DMS53 treated with DMSO at 0.1 percent for 48 hours (cell line): ENCODE results near the gene CDC42SE1.

ENCODE experiments used
- DNase-seq: peaks from one replicate; lab custom pipeline; 2025; ENCODE audit not compliant: unreplicated experiment; lab: John Stamatoyannopoulos, UW

Gene CDC42SE1

DNA sequence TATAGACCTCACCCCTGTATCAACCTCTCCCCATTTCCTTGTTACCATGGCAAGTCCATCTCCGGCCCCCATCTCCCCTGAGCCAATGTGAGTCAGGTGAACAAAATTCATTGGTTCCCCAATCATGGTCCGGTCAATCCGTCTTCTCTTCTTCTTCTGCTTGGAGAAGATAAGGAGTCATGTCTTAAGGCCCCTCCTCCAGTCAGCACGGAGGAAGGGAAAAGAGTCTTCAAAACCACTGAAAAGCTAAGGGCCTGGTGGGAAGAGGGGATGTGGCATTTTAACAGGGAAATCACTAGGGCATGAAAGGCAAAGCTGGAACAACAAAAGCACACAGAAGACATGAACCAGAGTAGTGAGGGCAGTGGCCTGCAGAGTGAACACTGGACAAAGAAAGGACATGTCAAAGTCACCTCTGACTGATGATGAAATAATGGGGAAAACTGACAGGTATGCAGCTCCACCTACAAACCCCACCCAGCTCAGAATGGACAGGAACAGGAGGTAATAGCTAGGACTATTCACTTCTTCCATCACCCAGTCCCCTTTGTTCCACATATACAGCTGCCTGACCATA is 4.4 kb downstream of the CDC42SE1 start:
- no peak for DNase-seq

DNA sequence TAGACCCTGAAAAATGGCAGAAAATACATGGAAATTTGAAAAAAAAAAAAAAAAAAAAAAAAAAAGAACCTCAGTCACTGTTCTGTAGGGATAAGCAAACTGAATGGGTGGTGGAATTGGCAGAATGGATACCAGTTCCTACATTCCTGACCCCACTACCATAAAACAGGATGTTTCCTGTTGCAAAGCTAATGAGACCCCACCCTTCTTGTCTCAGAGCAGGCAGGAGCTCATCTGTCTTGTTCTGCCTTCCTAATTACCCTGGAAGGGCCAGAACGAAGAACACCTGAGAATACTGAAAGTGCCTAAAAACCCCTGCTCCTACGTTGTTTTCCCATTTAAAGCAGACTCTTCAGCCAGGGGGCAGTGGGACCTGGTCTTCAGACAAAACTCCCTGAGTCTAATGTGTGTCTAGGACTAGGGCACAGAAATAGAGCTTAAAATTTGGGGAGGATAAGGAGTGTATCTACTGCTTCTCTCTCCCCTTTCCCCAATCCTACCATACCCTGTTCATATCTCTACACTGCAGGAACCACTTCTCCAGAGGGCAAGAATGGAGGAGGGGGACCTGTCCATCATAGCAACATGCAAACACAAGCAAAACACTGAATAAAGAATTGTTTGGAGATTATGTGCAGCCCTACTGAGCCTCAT is 7.9 kb downstream of the CDC42SE1 start:
- no peak for DNase-seq

DNA sequence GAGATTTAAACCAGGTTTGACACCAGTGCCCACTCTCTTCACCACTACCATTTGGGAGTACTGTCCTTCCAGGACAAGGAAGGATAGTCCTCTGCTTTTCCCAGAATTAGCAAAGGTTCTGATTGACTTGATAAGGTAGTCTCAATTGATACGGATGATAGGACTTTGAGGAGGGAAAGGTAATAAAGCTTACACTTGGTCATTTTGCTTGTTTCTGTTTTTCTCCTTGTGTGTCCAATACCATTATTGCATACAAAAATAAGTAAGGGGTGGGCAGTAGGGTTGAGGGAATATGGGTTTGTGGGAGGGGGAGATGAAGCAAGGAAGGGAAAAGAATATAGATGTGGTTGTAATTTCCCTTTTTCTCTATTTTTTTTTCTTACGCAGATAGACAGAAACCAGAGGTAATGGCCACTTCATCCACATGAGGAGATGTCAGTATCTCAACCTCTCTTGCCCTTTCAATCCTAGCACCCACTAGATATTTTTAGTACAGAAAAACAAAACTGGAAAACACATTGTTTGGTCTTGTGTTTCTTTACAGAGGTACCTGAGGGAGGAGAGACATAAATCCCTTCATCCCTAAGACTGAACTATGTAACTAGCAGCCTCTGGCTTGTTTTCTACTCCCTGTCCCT is 9.3 kb downstream of the CDC42SE1 start:
- no peak for DNase-seq

DNA sequence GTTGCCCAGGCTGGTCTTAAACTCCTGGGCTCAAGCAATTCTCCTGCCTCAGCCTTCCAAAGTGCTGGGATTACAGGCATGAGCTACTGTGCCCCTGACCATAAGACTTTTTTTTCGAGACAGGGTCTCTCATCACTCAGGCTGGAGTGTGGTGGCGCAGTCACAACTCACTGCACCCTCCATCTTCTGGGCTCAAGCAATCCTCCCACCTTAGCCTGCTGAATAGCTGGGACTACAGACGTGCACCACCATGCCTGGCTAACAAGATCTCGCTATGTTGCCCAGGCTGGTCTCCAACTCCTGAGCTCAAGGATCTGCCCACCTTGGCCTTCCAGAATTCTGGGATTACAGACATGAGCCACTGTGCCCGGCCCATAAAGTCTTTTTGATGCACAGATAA is 10.0 kb downstream of the CDC42SE1 start:
- DNase-seq = no peak

DNA sequence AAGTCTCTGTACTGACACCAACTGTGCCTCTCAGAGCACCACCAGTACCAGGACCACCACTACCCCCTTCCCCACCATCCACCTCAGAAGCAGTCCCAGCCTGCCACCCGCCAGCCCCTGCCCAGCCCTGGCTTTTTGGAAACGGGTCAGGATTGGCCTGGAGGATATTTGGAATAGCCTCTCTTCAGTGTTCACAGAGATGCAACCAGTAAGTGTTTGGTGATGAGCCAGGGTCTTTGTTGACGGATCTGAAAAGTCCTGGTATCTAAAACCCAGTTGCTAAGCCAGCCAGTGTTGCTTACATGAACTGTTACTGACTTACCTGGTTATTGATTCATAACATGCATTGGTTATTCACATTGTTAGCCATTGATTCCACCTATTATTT is 10.8 kb downstream of the CDC42SE1 start:
- no peak for DNase-seq

DNA sequence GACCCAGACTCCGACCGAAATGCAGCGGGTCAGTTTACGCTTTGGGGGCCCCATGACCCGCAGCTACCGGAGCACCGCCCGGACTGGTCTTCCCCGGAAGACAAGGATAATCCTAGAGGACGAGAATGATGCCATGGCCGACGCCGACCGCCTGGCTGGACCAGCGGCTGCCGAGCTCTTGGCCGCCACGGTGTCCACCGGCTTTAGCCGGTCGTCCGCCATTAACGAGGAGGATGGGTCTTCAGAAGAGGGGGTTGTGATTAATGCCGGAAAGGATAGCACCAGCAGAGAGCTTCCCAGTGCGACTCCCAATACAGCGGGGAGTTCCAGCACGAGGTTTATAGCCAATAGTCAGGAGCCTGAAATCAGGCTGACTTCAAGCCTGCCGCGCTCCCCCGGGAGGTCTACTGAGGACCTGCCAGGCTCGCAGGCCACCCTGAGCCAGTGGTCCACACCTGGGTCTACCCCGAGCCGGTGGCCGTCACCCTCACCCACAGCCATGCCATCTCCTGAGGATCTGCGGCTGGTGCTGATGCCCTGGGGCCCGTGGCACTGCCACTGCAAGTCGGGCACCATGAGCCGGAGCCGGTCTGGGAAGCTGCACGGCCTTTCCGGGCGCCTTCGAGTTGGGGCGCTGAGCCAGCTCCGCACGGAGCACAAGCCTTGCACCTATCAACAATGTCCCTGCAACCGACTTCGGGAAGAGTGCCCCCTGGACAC is 11.3 kb downstream of the CDC42SE1 start:
- DNase-seq = peak; percentile 42

DNA sequence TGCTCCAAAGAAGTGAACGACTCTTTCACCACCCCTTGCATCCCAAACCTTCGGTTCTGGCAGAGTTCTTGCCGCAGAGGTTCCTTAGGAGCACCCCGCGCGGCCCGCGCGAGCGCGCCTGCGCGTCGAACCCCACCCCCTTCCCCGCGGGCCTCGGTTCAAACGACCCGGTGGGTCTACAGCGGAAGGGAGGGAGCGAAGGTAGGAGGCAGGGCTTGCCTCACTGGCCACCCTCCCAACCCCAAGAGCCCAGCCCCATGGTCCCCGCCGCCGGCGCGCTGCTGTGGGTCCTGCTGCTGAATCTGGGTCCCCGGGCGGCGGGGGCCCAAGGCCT is 11.9 kb downstream of the CDC42SE1 start, which contains the start of gene C1orf56:
Gene C1orf56, plus strand, starts transcription at position 161 of the 334 bp plus-strand sequence. Its CDS starts 97 bp downstream, at position 258.
- peak; percentile 60 for DNase-seq

DNA sequence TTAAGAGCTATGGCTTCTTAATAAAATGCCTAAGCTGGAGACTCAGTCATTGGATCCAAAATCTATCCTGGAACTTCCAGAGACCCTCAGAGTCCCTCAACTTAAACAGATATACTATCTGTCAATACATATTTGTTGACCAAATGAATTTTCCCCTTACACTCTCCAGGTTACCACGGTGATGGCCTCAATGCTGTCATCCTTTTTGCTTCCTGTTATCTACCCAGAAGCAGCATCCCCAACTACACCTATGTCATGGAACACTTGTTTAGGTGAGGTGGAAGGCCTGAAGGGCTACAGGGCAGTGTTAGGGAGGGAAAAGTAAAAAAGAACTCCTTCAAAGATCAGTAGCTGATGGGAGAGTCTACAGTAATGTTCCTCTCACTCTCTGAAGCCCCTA is 16.3 kb downstream of the CDC42SE1 start:
- DNase-seq = no peak

DNA sequence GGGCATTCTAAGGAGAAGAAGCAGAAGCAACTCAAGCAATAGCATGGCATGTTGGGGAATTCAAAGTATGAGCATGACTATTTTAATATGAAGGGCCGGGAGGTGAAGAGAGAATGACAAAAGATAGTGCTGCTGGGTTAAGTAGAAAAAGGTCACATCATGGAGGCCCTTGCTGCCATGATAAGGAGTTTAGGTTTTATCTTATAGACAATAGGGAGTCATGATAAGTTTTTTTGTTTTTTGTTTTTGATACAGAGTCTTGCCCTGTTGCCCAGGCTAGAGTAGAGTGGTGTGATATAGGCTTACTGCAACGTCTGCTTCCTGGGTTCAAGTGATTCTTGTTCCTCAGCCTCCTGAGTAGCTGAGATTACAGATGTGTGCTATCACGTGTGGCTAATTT is 19.9 kb downstream of the CDC42SE1 start:
- no peak for DNase-seq

DNA sequence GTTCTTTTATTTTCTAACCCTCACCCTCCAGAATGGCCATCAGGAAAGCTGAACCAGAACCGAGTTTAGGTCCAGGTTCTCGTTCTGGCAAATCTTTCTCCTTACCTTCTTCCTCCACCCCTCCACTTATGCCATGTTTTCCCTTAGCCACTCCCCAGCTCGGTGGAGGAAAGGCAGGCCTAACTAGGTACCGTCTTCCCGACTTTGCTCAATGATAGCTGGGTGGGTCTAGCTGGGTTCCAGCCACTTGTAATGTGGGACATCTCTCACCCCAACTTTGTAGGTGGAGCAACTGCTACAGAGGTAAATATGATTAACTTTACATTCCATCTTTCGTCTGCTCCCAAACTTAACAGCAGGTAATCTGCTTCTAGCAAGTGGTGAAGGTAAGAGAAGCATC is 22.4 kb downstream of the CDC42SE1 start:
- DNase-seq = no peak

DNA sequence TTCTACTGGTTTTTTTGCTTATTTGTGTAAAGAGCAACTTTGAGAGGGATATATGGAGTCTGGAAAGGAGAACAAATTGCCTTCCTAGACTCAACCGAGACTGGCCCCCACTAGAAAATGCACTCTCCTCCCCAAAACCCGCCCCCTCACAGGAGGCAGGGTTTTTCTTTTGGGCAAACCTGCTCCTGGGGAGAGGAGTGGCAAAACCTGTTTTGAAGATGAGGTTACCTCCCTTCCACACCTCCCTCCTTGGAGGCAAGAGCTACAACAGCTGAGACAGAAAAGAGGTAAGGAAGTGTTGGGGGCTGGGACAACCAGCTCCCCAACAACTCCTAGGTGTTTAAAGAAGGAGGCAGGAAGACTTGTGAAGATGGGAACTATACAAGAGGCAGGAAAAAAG is 23.1 kb downstream of the CDC42SE1 start, which contains the start of gene BNIPL:
Gene BNIPL, plus strand, starts transcription at position 231 of the 400 bp plus-strand sequence. Its CDS starts 140 bp downstream, at position 371.
- DNase-seq = no peak

DNA sequence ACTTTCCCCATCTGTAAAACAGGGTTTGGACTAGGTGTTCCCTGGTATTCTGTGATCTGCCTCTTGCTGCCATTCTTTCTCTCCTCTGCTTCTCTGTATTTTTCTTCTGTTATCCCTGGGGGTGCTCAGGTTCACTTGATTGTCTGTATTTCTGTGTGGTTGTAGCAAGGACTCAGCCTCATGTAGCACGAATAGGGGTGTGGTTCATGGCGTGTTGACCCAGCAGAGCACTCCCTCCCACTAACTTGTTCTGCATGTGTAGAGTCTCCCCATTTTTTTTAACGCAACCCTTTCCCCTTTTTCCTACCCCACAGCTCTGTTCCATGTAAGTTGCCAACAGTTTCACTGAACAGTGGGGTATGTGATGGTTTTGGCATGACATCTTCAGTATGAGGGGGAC is 24.3 kb downstream of the CDC42SE1 start:
- DNase-seq = no peak

DNA sequence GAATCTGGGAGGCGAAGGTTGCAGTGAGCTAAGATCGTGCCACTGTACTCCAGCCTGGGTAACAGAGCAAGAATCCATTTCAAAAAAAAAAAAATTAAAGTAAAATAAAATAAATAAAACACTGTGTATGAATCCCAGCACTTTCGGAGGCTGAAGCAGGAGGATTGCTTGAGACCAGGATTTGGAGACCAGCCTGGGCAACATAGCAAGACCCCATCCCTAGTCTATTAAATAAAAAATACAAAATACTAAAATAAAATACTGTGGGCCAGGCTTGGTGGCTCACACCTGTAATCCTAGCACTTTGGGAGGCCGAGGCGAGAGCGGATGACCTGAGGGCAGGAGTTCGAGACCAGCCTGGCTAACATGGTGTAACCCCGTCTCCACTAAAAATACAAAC is 27.3 kb downstream of the CDC42SE1 start:
- DNase-seq = no peak

DNA sequence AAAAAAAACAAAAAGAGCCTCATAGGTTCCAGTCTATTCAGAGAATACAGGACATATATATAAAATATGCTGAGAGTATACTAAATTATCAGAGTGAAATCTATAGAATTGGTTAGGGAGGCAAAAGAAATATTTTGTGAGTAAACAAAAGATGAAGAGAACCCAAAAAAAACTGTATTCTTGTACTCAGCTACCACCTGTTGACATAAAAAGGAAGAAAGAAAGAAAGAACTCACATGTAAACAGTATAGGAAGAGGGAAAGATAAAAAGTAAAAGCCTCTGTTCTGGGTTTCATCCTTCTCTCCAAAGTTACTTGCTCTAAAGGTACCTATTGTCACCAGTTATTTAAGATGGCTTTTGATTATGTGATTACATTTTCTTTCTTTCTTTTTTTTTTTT is 33.0 kb downstream of the CDC42SE1 start:
- DNase-seq = no peak

DNA sequence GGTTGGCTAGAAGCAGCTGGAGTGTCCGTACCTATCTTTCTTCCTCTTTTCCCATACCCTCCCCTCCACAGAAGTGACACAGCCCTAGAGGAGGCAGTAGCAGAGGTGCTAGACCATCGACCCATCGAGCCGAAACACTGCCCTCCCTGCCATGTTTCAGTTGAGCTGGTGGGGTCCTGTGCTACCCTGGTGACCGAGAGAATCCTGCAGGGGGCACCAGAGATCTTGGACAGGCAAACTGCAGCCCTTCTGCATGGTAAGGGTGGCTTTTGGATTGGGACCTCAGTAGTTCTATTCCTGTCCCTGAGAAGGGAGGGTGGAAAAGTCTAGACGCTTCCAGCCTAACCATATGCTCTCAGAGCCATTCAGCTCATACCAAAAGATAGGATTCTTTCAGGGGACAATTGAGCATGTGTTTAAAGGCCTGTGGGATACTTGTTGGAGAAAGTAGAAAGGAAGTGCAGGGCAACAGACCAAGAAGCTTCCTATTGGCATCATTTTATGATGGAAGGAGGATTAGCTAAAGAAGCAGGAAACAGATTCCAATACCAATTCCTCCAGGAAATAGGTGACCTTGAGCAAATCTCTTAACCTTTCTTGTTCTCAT is 34.8 kb downstream of the CDC42SE1 start:
- peak; percentile 59 for DNase-seq

DNA sequence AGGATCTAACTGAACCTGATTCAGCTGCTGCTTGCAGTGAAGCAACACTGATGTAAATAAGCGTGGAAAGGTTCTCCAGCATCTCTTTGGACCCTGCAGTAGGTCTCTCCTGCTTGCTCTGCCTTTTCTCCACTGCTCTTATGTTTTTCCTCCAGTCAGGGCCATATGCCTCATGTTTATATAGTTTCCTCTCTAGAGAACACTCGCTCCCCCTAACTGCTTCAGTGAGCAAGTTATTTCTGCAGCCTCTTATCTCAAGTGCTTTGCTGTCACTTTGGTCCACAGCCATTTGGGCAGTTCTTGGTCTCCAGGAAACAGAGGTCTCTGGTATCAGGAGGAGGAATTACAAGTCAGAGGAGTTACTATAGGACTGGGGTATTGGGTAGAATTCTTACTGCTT is 45.9 kb downstream of the CDC42SE1 start:
- no peak for DNase-seq

DNA sequence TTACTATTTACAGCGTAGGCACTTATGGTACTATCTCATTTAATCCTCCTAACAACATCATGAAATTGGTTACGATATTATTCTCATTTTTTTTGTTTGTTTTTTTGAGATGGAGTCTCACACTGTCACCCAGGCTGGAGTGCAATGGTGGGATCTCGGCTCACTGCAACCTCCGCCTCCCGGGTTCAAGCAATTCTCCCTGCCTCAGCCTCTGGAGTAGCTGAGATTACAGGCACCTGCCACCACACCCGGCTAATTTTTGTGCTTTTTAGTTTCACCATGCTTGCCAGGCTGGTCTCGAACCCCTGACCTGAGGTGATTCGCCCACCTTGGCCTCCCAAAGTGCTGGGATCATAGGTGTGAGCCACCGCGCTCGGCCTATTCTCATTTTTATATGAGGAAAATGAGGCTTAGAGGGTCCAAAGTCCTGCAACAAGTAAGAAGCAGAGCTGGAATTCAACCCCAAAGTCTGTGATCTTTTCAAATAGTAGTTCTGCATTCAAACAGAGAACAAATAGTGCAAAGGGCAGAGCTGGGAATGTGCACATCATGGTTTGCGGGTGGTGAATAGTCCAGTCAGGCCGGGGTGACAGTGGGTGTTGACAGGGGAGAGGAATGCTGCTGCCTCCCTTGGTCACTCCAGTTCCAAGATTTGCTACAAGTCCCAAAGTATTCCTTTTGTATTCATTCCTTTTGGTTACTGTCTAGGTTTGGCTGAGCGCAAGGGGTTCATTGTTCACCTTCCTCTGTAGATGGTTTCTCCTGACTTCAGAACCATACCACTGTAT is 46.5 kb downstream of the CDC42SE1 start:
- no peak for DNase-seq

DNA sequence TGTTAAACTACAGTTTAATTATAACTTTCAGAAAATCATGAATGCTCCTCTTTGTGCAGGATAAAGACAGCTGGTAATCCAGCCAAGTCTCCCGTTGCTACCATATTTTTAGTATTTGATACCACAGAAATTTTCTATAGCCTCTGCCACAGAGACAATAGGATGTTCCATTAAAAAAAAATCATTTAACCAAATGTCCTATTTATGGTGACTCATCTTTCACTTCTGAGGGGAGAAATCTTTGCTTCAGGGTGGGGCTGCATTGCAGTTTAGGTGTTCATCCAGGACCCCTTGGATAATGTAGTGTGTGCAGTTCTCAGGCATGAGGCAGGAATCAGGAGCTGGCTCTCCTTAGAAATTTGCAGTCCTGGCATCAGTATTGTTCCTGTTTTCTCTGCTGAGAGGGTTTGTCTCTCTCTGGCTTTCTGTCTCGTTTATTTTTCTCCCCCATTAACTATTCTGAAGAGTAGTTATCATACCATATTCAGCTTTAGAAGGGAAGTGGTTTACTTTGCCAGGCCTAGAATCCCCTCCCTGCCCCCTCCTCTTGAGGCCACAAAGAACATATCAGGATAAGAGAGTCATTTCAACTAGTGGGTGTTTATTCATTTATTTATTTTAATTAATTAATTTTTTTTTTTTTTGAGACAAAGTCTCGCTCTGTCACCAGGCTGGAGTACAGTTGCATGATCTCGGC is 48.1 kb downstream of the CDC42SE1 start:
- DNase-seq = no peak

DNA sequence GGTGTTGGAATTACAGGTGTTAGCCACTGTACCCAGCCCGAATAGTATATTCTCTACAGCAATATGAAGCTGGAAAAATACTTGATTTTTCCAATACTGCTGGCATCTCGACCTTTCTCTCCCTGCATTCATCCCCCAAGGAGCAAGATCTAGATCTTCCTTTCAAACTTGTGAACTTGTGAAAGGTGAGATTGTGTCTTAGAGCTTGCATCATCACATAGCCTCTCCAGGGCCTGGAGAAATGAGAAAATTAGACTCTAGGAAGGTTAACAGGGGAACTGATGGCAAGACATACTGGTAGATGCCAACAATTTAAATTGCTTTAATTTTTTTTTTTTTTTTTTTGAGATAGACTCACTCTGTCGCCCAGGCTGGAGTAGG is 49.1 kb downstream of the CDC42SE1 start:
- no peak for DNase-seq

DNA sequence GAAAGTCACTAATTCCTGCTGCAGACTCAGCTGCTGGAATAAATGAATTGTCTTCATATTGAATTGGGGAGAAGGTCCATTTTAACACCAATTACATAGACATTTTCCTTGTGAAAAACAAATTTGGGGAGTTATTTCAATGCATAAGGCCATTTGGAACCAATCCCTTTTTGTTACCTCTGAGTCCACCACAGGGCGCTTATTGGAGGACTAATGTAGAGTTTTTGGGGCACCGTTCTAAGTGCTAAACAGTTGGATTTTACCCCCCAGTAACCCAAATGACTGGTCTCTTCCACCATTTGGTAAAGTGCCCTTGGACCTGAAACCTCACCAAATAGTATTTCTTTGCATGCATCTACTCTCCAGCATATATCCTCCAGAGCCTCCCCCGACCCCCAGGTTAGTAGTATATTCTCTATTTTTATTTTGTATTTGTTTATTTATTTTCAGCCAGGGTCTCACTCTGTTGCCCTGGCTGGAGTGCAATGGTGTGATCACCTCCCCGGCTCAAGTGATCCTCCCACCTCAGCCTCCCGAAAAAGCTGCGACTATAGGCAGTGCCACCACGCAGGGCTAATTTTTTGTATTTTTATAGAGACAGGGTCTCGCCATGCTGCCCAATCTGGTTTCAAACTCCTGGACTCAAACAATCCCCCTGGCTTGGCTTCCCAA is 49.6 kb downstream of the CDC42SE1 start:
- no peak for DNase-seq
